GM04504 (cell line): ENCODE results near the gene SUCO.
"Not testable (repeated sequence)": the region's sequence is repeated elsewhere in the genome, so short reads cannot be mapped to it uniquely, and the experiment has no call there.

Experiments
- DNase-seq: peaks from one replicate; pipeline ENCODE4 v3.0.0-alpha.2; 2012; ENCODE audit warnings: low read depth

SUCO gene

DNA sequence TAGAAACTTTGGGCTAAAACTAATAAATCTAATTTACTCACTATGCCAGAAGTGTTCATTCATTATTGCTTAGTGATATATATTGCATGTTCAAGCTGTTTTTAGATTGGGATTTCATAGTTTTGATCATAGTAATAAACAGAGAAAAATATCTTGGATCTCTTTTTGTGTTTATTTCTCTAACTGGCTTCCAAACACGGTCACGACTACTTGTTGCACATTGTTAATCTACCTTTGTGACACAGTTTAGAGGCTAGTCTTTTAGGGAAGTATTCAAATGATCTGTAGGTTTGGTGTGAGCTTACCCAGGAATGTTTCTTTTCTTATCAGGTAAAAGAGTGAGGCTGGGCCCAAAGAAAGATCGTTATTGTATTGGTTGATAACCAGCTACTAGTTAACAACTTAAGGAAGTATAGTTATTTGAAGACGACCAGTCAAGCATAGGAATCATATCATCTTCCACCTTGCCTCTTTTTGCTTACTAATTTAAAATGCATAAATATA is 75.2 kb downstream of the SUCO start:
- DNase-seq, result no peak

DNA sequence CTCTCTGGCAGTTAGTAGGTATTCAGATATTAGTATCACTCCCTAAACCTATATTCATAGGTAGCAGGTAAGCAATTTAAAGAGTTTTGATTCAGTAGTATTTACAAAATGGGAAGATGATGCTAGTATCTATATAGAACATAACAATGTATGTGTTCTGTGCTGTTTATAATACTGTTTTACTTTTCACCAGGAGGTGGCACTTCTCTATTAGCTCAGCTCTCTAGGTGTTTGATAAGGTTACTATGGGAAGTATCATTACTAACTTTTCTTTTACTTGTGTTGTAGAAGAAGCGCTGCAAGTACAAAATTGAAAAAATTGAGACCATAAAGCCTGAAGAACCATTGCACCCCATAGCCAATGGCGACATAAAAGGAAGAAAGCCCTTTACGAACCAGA is 76.6 kb downstream of the SUCO start:
- DNase-seq, result no peak

DNA sequence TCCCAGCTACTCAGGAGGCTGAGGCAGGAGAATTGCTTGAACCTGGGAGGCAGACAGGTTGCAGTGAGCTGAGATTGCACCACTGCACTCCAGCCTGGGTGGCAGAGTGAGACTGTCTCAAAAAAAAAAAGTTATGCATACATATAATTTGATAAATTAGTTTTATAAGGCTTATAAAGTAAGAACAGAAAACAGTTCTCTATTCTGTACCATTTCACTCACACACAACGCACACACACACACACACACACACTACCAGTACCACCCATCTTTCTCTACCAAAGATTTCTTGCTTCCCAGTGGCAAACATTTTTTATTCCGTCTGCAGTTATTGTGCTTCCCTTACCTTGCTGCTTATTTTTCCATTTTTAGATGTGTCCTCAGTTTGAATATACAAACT is 79.5 kb downstream of the SUCO start:
- DNase-seq, result no peak

DNA sequence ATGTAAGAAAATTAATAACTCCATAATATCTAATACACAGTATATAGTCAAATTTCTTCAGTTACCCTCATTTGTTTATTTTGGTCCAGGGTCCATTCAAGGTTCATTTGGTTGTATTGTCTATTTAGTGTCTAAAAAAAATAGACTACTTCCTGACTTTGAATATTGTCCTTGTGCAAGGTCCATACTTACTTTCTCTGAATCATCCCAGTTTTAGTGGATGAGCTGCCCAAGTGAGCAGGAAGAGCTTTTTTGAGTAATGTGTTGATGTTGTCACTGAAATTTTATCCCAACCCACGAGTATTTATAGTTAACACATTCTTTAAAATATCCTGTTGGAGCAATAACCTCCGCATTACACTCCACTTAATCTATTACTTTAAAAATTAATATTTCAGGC is 80.3 kb downstream of the SUCO start:
- DNase-seq, result no peak

DNA sequence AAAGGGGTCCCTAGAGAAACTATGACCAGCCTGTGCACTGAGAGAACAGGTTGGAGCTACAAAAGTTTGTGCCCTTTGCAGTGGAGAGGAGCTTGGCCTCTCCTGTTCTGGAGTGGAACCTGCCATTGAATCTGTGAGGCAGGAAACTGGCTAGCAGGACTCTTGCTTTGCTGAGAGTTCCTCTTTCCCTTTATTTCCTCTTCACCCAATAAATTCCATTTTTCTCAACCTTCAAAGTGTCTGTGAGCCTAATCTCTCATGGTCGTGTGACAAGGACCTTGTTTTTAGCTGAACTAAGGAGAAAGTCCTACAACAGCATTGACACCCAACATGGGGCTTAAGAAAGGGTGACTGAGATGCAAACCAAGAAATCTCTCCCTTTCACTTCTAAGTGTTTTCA is 83.2 kb downstream of the SUCO start:
- DNase-seq, result no peak

DNA sequence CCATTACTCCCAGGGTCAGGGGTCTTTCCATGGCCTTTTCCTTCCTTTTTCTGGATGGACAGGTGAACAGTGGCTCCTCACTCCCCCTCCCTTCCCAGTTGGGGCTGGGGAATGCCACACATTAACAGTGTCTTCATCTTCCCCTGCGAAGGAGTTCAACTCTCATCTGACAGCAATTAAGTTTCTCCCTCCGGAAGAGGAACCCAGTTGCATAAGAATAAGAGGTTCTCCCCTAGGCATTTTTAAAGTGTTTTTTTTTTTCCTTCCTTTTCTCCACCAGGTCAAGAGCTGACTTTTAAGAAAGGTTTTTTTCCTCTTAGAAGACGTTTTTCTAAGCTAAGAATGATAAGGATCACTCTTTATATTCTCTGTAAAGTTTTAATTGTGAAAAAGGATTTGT is 83.7 kb downstream of the SUCO start:
- no peak for DNase-seq

DNA sequence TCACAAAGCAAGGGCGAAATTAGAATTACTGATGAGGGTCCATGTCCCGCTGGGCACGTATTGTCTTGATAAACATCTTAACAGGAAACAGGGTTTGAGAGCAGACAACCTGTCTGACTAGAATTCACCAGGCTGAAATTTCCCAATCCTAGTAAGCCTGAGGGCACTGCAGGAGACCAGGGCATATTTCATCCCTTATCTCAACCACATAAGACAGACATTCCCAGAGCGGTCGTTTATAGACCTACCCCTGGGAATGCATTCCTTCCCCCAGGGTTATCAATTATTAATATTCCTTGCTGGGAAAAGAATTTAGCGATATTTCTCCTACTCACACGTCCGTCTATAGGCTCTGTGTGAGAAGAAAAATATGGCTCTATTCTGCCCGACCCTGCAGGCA is 87.7 kb downstream of the SUCO start:
- DNase-seq, result not testable (repeated sequence)

DNA sequence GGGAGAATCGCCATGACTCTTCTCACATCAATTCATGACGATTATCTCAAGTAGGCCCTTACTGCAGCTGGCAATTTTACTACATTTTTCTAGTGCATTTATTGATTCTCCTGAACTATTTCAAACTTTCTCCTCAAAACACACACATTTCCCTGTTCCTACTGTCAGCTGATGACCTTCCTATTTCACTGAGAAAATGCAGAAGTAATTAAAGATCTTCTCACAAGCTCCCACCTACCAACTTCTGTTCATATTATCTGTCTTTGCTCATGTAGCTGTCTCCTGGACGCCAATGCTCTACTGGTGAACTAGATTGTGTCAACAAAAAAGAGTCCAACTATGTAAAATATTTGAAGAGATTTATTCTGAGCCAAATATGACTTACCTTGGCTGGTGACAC is 89.6 kb downstream of the SUCO start:
- no peak for DNase-seq

DNA sequence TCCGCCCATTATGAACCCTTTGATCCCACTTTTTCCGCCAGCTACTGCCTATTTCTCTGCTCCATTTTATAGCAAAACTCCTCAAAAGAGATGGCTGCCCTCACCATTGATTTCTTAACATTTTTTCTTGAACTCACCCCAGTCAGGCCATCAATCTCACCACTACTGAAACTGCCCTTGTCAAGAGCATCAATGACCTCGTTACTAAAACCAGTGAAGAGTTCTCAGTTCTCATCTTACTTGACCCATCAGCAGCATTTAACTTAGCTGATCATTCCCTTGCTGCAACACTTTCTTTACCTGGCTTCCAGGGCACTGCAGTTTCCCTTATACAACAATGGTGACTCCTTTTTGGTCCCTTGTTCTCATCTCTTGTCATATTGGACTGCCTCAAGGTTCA is 90.8 kb downstream of the SUCO start:
- no peak for DNase-seq

DNA sequence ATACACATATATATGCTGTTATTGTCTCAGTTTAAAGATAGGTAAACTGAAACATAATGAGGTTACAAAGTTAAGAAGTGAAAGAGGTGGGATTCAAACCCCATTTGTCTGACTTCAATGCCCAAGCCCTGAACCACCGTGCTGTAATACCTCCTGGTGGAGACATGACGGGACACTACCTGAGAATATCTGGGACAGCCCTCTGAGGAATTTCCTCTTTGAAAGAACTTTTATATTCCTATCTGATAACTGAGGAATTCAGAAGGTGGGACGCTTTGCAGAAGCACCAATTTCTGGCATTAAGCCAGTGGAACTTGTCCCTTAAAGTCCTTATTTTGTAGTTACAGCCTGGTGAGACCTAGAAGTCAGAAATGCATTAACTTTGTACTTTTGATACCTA is 93.9 kb downstream of the SUCO start:
- no peak for DNase-seq

DNA sequence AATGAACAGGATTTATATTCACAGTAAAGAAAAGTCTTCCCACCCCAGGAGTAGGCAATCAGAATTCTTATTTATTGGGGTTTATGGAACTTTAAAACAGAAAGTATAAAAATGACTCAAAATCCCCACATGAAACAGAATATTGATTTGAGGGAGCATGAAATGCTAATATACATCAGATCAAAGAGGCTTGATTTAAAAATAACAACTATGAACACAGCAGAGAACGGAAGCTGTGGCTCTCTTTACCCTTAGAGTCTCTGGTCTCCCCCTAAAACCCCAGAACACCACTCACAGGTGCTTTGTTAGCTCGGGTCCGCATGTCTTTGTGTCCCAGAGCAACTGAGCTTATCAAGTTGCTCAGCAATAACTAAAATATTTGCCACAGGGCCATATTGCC is 94.8 kb downstream of the SUCO start:
- no peak for DNase-seq

DNA sequence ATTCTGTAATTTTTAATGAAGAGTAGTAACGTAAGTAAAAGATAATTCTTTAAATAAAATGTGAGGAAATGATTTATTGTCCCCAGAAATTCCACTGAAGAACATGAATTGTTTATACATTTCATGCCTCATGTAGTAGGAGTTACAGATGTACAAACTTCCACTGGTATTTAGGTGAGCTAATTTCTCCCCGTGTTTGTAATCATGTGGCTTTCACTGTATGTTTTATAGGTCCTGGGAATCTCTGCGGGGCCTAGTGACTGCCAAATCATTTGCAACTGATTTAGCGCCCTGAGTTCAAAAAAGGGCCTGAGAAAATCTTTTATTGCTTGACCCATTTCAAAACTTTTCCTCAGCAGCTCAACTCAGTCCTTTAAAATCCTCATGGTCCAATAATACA is 95.5 kb downstream of the SUCO start:
- no peak for DNase-seq

DNA sequence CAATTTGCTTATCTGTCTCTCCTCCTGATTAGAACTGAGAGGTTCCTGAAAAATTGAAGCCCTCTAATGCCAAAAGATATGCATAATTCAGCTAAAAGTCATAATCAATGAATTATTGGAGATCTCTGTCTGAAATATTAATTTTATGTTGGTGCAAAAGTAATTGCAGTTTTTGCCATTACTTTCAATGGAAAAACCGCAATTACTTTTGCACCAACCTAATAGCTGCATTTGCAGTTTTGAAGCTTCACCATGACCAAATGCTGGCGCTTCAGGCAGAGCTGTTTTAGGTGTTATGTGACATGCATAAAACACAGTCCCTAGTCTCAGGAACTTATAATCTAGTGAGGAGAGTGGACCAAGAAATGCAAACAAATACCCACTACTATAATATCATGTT is 96.2 kb downstream of the SUCO start:
- DNase-seq, result no peak

DNA sequence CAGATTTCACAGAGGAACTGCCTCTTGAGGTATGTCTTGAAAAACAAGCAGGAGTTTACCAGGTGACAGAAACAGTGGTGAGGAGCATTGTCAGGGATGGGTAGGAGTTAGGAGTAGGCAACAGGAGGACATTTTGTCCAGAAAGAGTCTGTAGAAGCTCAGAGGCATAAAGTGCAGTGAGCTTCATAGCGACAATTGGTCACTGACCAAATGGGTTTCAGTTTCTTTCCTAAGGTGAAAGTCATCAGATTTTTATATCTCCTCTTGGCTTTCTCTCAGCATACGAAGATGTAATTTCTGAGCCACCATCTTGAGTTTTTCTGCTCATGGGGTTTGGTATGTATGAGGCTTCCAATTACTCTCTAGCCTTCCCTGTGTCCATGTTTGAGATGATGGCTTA is 96.7 kb downstream of the SUCO start:
- DNase-seq, result no peak

DNA sequence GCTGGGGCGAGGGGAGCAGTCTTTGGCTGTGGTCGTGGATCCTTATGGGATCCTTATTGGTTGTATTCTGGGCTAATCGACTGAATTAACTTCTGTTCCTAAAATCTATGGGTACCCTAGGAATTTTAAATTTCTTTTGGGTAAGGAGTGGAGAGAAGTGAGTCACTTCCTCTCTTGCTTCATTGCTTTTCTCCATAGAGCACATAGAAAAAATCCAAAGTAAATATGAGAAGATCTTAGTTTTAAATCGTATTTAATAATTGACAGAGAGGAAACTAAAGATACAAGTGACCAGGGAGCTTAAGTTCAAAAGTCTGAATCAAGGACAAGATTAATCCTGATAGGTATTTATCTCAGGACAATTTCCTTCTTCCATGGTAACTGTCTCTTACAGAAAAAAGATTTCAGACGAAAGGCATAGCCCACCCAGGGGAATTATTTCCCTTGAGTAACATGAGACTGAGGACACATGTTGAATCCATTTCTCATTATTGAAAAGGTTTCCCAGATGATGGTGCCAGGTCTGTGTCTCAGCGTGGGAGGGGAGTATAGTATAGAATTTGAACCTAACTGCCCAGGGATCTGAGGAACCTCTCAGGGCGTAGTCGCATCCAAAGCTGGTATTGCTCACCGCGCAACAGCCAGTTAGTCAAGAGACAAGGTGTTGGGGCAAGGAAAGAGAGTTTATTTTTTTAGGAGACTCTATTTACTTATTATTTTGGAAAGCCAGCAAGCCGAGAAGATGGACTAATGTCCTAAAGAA is 97.3 kb downstream of the SUCO start:
- DNase-seq, result no peak

DNA sequence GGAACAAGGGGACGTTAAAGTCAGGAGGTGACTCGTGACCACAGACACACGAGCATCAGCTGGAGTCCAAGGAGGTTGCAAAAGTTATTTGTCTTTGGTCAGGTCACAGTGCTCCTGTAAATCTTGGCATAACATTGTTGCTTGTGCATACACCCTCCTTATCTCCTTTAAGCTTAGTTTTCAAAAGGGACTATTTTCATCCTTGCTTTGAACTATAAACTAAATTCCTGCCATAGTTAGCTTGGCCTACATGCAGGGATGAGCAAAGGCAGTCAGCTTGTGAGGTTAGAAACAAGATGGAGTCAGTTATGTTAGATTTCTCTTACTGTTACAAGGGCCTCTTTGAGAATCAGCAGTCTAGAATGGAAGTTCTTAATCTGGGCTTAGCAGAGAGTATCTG is 97.9 kb downstream of the SUCO start:
- no peak for DNase-seq

DNA sequence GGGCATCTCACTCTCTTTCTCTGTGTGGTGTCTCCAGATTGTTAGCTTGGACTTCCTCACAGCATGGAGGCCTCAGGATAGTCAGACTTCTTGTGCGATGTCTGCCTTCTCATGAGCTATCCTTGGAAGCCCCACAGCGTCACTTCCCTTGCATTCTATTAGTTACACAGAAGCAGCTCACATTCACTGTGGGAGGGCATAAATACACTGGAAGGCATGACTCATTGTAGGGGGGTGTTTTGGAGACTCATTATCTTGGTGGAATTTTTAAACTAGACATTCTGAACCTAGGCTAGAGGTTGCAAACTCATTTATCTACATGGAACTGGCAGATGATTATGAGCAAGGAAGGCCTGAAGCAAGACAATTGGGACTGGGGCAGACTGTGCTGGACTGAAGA is 104.6 kb downstream of the SUCO start:
- no peak for DNase-seq

DNA sequence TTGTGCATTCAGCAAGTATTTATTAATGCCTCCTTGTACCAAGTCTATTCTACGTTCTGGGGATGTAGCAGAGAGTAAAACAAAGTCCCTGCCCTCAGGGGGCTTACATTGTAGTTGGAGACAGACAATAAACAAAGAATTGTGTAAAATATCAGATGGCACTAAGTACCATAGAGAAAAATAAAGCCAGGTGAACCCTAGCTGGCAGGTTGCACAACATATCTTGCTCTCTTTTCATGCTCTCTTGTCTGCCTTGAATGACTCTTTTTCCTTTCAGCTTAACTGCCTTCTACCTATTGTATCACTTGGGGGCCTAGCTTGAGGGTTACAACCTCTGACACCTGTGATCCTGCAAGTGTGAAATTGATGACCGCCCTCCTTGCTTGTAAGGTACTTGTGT is 105.3 kb downstream of the SUCO start:
- DNase-seq, result no peak

DNA sequence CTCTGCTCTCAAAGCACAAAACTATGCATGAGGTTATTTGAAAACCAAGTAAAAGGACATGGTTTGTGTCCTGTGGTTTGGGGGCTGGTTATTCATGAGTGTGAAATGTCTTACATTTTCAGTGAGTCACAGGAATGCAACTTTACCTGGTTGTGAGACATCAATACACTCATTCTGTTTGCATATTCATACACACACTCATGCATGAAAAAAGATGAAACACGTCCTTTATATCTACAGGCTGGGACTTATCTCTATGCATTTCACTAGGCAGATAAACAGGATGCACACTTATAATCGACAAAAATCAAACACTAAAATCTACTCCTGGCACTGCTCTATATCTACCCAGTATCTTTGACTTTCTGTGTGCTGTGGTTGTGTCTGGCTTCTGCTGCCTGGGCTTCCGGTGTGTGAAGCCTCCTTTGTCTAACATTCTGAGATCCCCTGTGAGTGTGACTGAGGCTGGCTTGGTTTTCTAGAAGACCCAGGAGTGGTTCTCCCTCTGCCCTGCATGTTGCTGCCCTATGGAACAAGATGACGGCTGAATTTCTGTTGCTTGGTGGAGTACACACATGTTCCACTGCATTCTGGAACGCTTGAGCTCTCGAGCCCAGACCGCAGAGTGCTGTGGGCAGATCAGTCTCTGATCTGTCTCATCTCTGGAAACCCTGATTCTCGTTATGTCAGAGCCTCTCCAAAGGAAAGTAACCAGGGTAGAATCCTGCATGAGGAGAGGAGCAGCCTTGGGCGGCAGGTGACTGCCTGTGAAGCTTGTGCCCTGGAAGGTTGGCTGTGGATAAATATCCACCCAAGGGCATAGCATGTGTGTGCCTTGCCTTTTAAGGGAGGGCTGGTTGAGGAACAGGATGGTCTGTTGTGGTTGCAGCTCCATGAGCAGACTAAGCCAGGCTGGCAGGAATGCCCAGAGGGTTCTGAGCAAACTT is 106.2 kb downstream of the SUCO start:
- no peak for DNase-seq

DNA sequence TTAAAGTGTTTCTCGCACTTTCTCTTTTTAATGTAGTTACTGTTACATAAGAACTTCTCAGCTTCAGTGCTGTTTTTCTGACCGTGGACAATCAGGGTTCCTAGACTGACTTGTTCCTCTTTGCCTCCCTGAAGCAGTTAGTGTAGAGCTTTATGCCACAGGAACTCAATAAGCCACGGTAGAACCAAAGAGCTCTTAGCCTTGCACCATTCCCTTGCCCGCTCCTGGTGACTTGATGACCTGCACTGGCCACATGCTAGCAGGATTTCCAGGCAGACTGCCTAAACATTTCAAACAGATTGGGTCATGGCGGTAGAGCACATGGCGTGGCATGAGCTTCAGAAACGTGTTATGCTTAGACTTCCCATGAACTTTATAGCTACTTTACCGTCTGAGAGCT is 107.2 kb downstream of the SUCO start:
- DNase-seq, result peak; percentile 57

DNA sequence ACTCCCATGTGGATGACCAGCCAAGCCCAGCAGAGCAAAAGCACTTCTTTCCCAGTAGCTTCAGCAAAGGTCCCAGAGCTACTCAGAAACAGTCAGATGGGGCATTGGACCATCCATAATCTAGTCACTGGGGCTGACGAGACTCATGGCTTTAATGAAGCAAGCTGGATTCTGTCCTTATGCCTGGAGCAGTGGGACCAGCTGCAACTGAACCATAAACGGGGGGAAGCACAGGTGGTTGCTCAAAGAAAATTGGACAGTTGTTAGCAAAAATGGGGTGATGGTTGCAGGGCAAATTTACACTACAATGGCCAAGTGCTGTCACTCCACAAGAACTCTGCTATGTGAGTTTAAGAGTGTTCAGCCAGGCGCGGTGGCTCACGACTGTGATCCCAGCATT is 108.5 kb downstream of the SUCO start:
- DNase-seq, result no peak

DNA sequence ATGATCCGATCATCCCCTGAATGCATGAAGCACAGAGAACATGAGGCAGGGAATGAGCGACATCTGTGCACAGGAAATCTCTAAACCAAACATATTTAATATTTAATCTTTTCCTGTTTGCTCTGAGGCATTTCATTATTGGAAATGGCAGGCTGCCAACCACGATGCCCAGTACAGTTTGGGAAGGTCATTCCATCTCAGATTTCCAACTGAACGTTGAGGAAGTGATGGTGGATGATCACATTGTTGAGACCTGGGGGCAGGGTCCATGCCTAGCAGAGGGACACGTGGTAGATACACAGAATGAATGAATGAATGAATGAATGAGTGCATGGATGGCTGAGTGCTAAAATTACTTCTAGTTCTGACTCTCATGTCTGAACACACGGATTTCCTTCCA is 110.0 kb downstream of the SUCO start:
- DNase-seq, result no peak

DNA sequence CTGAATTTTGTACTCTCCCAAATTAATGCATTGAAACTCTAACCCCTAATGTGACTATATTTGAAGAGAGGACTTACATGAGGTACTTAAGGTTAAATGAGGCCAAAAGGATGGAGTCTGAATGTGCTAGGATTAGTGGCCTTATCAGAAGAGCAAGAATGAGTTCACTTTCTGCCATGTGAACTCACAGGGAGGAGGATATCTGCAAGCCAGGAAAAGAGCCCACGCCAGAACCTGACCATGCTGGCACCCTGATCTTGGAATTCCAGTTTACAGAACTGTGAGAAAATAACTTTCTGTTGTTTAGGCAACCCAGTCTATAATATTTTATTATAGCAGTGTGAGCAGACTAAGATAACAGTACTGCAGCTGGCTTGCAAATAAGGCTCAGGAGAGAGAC is 113.7 kb downstream of the SUCO start:
- DNase-seq, result no peak
